ENCODE measurements around the gene DAPK2.

Gene DAPK2

DNA sequence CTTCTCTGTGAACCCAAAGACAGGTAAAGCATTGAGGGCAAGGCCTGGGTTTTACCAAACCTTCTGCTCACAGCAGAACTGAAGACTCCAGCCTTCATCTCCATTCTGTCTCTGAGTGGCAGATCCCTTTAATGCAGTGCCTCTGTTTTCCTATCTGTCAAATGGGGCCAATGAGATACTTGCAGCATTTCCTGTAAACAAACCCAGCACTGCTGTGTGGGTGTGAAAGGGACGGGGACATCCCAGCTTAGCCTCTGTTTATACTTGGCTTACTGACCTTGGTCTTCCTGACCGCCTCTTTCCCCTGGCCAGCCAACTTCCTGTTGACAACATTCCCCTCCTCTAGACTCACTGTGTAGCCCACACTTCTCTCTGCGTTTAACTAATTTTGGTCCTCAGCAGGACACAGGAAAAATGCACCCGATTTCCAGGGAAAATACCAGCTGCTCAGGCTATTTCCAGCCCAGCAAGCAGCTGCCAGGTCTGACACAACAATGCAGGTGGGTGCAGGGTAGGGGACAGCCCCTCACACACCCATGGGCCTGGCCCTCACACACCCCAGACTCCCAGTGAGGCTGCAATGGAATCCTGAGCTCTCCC is 106.7 kb downstream of the DAPK2 start:
- DNase-seq: no peak

DNA sequence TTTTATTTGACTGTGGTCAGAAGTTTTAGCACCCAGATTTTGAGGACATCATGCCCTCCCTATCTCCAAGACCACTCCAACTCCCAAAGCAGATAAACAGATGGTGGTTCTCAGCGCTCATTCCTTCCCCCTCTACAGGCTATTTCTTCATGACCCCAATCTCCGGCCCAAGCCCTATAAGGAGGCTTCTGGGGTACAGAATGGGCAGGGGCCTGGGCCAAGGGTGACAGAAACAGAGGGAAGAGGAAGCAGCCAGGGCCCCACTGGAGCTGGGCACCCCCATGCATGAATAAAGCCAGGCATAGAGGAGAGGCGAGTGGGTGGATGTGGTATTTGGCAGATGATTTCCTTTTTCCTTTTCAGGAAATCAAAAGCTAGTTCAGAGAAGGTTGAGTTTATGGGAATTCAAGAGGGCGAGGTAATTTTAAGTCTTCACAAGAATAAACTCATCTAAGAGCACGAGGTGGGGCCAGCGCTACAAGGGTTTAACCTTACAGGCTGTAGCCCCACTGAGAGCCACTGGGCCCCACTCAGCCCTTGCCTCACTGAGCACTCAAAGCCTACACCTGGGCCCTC is 107.7 kb downstream of the DAPK2 start:
- DNase-seq: no peak

DNA sequence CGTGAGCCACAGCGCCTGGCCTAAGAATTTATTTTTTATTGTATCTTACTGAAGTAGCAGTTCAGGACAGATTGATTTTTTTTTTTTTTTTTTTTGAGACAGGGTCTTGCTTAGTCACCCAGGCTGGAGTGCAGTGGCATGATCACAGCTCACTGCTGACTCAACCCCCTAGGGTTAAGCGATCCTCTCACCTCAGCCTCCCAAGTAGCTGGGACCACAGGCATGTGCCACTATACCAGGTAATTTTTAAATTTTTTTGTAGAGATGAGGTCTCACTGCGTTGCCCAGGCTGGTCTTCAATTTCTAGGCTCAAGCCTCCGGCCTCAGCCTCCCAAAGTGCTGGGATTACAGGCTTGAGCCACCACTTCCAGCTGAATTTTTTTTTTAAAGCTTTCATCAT is 112.8 kb downstream of the DAPK2 start:
- DNase-seq: no peak

DNA sequence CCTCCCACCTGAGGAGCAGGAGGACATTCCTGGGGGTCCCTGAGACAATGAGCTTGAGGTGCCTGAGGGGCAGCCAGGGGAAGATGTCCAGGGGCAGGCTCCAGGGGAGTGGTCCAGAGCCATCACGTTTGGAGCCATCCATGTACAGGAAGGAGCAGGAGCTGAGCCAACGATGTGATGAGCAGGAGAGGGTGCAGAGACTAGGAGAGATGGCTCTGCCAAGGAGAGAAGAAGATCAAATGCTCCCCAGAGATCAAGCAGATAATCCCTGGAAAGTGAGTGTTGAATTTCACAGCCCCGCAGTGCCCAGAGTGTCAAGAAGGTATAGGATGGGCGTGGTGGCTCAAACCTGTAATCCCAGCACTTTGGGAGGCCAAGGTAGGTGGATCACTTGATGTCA is 114.7 kb downstream of the DAPK2 start:
- DNase-seq: no peak

DNA sequence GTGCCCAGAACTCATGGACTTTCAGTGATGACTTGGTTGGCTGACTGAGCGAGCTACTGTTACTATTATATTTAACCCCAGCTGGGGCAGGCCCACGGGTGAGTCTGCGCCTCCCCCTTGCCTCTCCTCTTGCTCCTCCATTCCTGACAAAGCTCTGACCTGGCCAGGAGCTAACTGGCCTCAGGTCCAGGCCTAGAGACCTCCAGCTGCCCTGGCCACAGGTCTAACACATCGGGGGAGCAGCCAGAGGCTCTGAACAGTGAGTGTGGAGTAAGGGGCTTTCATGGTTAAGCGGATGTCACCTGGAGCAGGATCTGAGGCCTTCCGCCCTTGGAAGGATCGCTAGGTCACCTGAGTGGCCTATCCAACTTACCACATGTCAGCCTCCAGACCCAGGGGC is 116.3 kb downstream of the DAPK2 start:
- DNase-seq: no peak

DNA sequence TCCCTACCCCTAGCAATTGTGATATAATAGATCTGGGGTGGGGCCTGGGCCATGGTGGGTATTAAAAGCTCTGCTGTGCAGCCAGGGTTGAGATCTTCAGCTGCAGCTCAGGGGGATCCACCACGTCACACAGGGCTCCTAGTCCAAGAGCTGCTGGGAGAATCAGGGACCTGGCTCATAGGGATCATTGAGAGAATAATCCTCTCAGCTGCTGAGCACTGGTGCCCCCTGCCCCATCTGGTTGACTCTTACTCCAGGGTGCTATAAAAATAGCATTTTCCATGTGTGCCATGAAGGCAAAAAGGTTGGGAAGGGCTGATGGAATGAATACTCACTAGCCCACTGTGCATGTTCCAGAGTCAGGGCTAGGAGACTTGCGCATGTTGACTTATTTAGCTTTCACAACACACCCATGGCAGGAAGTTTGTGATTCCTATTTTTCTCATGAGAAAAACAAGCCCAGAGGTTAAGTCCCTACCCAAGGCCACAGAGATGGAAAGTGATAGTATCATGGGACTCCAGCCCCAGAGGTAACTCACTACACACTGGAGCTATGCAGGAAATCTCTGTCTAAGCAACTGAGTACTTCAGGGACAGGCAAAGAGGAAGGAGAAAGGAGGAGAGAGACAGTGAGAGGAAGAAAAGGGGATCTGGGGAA is 118.0 kb downstream of the DAPK2 start:
- DNase-seq: no peak

DNA sequence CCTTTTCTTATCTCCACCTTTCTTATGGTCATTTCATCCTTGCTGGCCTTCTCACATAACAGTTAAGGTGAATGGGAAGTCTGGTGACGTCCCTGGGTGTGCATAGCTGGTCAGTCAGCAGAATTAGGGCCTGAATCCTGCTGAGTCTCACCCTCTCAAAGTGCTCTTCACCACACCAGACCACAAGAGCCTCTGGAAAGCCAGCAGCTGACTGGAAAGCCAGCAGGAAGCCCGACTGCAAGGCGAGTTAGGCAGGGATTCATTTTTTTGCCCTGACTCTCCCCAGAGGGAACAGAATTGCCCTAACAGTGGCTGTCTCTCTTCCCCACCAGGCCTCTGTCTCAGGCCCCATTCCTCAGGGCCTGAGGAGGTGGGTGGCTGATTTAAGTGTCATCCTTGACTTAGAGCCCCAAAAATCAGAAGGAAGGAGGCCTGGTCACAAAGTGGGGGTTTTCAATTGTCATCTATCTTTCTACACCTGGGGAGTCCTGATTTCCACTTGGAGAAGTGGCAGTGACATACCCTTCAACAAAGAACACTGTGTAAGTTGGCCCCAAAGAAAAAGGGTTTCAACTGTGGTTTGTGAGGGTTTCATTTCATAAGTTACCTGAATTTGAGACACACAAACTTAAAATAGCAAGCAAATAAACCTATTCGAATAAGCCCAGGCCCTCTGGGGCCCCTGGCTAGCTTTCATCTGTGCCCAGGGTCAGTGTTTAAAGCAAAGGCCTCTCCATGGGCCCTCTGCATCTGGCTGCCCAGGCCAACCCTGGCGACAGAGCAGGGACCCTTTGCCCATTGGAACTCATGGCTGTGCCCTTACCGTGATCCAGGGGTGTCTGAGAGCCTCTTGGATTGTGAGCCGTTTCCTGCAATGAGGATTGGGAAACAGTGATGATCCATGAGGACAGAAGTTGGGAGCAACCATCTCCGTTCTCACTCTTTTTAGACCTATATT is 122.0 kb downstream of the DAPK2 start:
- DNase-seq: no peak

DNA sequence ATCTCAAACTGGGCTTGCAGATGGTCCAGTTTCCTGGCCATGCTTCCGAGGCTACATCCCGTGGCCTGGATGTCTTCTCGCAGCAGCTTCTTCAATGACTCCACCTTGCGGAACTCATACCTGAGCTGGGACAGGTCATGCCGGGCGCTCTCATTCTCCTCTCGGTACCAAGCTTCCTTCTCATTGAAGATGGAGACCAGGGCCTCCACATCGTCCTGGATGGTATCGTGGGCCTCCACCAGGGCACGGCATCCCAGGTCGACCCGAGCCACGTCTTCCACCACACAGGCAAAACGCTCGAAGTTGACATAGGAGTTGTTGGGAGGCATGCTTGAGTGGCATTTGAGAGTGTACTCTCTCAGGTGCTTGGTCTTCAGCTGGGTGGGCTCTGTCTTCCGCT is 123.4 kb downstream of the DAPK2 start:
- DNase-seq: no peak

DNA sequence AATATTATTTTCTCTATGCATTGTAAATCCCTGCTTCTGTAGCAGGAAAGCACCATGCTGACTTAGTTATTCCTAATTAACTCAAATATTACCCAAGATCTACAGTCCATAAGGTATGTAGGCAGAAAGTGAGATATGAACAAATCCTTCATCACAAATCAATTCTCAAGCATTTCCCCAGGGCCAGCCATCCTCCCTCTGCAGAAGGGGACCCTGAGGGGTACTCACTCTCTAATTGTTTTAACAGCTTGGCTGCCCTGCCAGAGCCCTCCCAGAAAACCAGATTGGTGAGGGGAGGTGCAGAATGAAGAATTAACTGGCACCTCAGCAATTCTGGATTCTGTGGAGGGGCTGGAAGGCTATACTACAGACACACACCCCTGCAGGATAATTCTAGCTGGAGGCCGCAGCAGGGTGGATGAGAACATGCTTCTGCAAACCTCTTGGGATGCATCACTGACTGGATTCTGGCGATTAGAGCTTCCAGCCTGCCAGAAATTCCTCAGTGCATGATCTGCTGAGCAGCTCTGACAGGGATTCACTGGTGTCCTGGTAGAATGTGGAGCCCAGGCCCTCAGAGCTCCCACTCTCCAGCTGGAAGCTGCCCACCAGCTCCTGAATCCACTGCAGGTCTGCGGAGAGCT is 123.9 kb downstream of the DAPK2 start:
- DNase-seq: no peak

DNA sequence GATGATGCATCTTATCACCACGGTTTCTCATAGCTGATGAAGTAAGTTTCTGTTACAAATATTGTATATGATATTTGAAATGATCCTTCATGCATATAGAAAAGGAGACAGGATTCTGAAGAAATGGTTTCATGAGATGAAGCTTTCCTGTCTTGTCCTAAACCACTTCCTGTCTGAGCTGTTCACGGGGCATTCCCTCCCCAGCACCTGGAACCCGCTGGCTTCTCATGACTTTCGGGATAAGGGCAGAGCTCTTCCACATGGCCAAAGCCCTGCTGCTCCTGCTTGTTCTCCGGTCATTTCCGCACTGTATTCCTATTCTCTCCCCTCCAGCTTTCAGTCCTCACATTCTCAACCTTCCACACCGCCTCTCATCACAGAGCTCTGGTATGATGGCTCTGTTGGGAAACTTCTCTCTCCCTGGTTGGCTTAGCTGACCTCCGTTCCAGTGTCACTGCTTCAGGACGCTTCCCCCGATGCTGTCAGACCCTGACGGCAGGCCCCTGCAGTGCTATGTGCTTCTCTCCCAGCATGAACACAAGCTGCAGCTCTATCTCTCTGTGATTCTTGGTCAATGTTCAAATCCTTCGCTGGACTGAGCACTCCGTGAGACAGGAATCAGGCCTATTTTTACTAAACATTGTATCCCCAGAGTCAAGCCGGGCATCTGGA is 125.6 kb downstream of the DAPK2 start:
- DNase-seq: no peak

DNA sequence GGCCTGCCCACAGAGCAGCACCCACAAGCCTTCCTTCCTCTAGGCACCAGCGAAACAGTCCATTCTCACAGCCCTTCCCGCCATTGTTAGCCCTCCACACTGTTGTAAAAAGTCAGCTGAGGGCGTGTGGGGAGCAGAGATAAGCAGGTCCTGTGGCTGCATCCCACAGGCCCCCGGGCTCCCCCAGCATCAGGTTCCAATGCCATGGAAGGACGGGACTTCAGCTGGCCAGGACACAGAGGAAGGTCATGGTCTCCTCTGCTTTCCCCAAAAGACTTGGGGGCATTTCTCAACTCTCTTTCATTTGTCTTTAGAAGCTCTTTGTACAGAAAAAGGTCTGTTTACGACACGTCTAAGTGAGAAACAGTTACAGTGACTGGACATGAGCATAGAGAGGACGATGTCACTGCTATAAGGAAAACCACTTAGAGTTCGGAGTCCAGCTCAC is 127.4 kb downstream of the DAPK2 start:
- no peak for DNase-seq

DNA sequence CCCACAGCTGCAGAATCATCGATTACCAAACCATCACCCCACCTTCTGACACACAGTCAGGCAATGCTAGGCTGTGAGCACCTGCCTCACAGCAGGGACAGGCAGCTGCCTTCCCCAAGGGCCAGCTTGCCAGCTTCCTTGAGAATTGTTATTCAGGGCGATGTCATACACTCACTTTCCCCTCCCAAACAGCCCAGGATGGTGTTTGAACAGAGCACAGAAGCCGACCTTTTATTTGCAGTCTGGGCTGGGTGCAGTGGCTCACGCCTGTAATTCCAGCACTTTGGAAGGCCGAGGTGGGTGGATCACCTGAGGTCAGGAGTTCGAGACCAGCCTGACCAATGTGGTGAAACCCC is 128.0 kb downstream of the DAPK2 start:
- no peak for DNase-seq

DNA sequence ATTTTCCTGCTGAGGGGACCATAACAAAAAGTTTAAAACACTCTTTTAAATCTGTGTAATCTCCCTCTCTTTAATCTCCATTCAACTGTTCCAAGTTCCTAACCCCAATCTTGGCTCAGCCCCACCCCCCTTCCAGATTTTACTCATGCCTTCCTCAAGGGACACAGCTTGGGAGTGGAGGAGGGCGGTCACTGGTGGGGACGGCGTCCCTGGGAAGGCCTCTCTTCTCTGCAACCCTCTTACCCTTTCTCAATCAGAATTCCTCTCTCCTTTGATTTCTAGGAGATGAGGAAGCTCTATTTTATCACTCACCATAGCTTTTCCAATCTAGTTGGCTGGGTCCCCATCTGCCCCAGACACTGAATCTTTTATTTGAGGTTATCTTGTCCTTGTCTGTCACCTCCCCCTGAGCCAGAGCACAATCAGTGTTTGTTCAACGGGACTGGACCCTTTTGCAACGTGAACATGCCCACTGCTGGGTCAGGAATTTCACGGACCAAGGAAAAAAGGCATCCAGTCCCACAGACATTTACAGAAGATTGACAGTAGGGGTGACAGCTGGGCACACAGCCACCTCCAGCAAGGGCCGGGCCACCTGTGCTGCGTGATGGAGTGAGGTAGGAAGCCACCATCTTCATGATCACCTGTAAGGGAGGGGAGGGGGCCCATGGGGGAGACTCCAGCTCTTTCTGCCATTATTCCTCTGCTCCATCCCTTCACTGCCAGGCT is 128.5 kb downstream of the DAPK2 start:
- DNase-seq: no peak

DNA sequence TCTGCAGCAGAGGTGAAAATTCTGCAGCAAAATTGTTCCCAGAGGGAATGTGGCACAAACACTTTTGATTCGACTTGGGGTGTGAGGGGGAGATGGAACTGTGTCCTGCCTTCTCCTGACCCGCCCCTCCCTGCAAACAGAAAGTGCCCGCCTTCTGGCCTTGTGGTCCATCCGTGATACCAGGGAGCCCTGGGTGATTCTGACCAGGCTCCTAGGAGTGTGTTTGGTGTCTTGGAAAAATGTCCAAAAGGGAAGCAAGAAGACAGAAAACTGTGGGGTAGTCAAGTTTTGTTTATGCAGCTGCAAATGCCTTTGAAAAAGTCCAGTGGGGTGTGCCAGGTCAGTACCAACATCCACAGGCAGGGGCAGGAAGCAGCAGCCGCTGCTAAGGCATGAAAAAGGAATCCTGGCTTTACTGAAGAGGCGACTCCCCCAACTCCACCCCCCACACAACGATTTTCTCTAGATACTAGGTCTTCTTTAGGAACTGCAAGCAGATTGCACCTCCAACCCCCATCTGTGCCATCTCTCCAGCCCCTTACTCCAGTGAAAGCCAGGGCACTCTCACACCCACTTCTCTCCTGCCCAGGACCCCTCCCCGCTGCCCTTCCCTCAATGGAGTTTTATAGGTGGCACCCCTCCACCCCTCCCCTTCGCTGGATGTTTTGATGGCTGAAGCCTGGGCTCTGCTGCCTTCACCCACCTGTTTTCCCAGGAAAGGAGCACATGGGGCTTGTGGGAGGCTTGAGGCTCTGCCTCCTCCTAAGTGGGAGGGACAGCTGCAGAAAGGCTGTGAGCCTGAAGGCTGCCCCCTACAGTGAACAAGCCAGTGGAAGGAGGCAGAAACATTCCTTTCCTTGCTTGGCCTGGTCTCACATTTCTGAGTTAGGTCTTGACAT is 130.2 kb downstream of the DAPK2 start:
- no peak for DNase-seq

DNA sequence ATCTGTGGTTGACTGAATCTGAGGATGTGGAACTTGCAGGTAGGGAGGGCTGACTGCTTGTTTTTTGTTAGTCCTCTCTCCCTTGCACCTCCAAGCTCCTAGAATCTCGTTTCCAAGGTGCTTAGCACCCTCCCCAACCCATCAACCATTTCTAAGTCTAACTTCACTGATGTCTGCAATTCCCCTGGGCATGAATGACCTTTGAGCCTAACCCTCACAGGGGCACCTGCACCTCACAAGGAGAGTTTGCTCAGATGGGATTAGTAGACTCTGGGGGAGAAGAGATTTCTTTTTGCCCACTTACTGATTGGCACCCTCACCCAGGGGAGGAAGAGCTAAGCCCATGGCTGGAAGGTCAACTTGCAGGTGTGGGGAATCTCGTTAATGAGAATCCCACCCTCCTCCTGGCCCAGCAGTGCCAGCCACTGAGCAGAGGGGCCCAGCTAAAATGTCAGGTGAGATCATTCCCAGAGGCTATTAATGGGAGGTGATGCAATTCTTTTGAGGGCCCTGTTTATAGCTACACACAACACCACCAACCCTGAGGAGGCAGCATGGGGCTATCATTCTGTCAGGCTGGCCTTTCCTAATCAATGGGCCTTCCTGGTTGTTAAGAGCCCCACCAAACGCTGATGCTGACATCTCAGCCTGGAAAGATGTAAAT is 130.9 kb downstream of the DAPK2 start:
- no peak for DNase-seq

DNA sequence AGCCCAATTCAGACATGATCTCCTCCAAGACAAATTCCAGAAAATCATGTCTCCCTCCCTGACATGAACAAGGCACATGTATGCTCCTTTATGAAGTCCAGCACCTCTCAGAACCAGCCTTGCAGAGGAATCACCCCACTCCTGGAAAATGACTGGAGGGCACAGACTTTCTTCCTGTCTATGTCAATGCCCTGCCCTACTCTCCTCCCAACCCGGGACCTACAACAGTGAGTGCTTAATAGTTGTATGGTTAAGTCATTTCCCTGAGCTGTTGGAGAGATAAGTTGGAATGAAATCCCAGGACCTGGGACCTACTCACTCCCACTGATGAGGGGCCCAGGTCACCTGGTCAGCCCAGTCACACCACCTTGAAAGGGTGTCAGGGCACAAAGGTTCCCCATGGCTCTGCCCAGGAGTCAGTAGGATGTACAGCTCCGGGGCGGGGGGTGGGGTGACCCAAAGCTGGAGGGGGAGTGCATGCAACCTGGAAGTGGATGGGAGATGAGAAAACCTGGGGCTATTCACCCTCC is 132.4 kb downstream of the DAPK2 start:
- DNase-seq: no peak

DNA sequence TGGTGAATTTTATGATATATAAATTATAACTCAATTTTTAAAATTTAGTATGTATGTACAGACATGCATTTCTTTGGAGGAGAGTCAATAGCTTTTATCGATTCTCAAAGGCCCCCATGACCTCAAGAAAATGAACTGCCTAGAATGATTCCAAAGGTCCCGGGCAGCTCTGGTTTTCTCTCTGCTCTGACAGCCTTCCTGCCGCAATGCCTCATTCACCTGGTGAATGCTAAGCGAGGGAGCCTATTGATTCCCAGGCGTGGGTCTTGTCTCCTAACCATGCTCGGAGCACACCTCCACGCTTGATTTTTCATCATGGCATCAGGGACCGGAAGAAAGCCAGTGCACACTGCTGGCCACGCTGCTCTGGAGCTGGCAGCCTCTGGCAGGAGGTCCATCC is 132.9 kb downstream of the DAPK2 start:
- DNase-seq: no peak

DNA sequence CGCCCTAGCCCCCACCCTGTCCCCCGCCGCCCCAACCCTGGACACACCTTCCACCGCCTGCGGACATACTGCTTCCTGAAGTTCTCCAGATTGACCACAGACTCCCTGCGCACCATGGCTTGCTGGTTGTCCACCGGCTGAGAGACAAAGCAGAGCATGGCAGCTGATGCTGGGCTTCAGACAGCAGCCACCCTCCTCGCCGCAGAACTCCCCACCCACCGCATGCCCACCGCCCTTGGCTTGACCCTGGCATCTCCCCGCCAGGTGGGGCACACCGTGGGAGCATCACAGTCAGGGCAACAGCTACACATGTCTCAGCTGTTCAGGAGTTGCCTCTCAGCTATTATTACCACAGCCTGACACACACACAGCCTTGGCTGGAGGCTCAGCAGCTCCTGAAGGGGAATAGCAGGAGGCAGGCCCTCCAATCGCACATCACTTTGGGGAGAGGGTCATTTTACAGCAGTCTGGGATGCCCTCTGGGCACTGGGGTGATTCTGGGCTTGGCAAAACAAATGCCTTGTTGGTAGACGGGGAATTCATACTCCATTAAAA is 134.1 kb downstream of the DAPK2 start:
- DNase-seq: no peak

DNA sequence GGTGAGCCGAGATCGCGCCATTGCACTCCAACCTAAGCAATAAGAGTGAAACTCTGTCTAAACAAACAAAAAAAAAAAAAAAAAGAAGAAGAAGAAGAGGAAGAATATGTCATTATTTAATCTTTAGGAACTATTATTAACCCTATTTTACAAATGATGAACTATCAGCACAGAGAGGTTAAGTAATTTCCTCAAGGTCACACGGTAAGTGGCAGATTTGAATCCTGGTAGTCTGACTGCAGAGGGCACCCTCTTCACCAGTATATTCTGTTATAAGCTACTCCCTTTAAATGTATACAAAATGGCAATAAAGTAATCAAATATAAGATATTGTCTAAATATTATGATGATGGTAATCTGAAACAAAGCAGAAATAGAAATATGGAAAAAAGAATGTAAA is 135.1 kb downstream of the DAPK2 start:
- no peak for DNase-seq

All from KG1 (cell line).